GM06990 (cell line): ENCODE measurements around the gene DPP4.

Experiments used
- DNase-seq: peaks from one replicate; pipeline ENCODE4 v3.0.0-alpha.2; 2011; ENCODE audit not compliant: insufficient read length; ENCODE audit errors: extremely low read depth
- H3K27me3 ChIP-seq: replicated peaks from 2 replicates; pipeline ENCODE4 v1.6.0; 2011; ENCODE audit warnings: low read length; ENCODE audit not compliant: control insufficient read depth, insufficient read depth
- H3K36me3 ChIP-seq: 2 replicates; pipeline ENCODE4 v1.5.1; 2011; ENCODE audit warnings: low read length; ENCODE audit not compliant: control insufficient read depth, insufficient read depth
- H3K4me3 ChIP-seq: replicated peaks from 2 replicates; pipeline ENCODE4 v1.5.1; 2011; ENCODE audit warnings: low read depth, mild to moderate bottlenecking, control low read depth, low read length
- CTCF ChIP-seq: IDR thresholded peaks from 2 replicates; pipeline ENCODE4 v1.5.1; 2011; ENCODE audit warnings: low read length, control low read depth, mild to moderate bottlenecking, inconsistent platforms; ENCODE audit not compliant: insufficient read depth, poor library complexity, severe bottlenecking

The DPP4 gene

GRCh38 chr2:162029287-162029901, 44.6 kb downstream of the DPP4 start:
- Histone ChIP-seq H3K36me3 (no peaks in the 10 kb centered on the region), H3K4me3 (no peak overlapping the region), H3K27me3 (no peaks in the 10 kb centered on the region; the same call in 1 of the 2 replicates)
- DNase-seq, result no peak
- TF ChIP-seq CTCF, result no peak

GRCh38 chr2:162028511-162028910, 45.5 kb downstream of the DPP4 start:
- H3K27me3 ChIP-seq, result no peaks in the 10 kb centered on the region; the same call in 1 of the 2 replicates
- H3K36me3 ChIP-seq, result no peaks in the 10 kb centered on the region
- H3K4me3 ChIP-seq, result no peak overlapping the region
- TF ChIP-seq CTCF, result no peak
- no peak for DNase-seq

GRCh38 chr2:162025121-162025911, 48.7 kb downstream of the DPP4 start:
- DNase-seq, result no peak
- H3K4me3 ChIP-seq, result no peak overlapping the region
- no peaks in the 10 kb centered on the region for H3K27me3 ChIP-seq
- TF ChIP-seq CTCF, result no peak
- no peaks in the 10 kb centered on the region for H3K36me3 ChIP-seq

GRCh38 chr2:162022290-162022945, 51.6 kb downstream of the DPP4 start:
- TF ChIP-seq CTCF, result no peak
- Histone ChIP-seq H3K4me3 (no peak overlapping the region), H3K36me3 (no peaks in the 10 kb centered on the region), H3K27me3 (no peaks in the 10 kb centered on the region)
- DNase-seq, result no peak

- no peak for DNase-seq
- H3K36me3 ChIP-seq, result no peaks in the 10 kb centered on the region
- H3K4me3 ChIP-seq, result no peak overlapping the region
- H3K27me3 ChIP-seq, result no peaks in the 10 kb centered on the region
- no peak for TF ChIP-seq CTCF
Observed at GRCh38 chr2:162021516-162022058, 52.4 kb downstream of the DPP4 start.
